Lung (tissue), 12 donors: Measurements from ENCODE around the gene SFXN3. TPM values are rescaled to one million over a fixed set of nuclear protein-coding genes. Genes with fewer than 3 reads are reported as not detected.

Experiments
- ATAC-seq: fragments of 200-7000 bp; cut with Tn5 transposase; one replicate; pipeline ENCODE4 v1.9.1; 2020; ENCODE audit warnings: moderate number of reproducible peaks; ENCODE audit not compliant: insufficient read depth, low FRiP score
- DNase-seq, 3 donors: peaks; one replicate each; pipeline ENCODE4 v3.0.0-alpha.2; 2013 to 2017
- H3K27ac ChIP-seq, 2 donors: one replicate each; pipeline ENCODE4 v1.5.1; 2013; ENCODE audit warnings: mild to moderate bottlenecking in 2 of 2, moderate library complexity in 2 of 2, control low read depth in 1 of 2, inconsistent platforms in 1 of 2, low read depth in 1 of 2, low read length in 1 of 2
- H3K27me3 ChIP-seq, 3 donors: one replicate each; pipeline ENCODE4 v1.5.1; 2013; ENCODE audit warnings: low read length in 2 of 3; ENCODE audit not compliant: control insufficient read depth in 3 of 3, insufficient read depth in 3 of 3
- H3K36me3 ChIP-seq, 4 donors: one replicate each; pipeline ENCODE4 v1.5.1; 2013; ENCODE audit warnings: low read length in 4 of 4, mild to moderate bottlenecking in 1 of 4, moderate library complexity in 1 of 4; ENCODE audit not compliant: control insufficient read depth in 4 of 4, insufficient read depth in 4 of 4
- H3K4me1 ChIP-seq, 5 donors: one replicate each; pipeline ENCODE4 v1.5.1; 2013; ENCODE audit warnings: low read length in 5 of 5, mild to moderate bottlenecking in 2 of 5, moderate library complexity in 1 of 5; ENCODE audit not compliant: control insufficient read depth in 5 of 5, insufficient read depth in 5 of 5
- H3K4me3 ChIP-seq: one replicate; pipeline ENCODE4 v1.5.1; 2013; ENCODE audit warnings: mild to moderate bottlenecking, control low read depth, moderate library complexity
- H3K9ac ChIP-seq, 2 donors: one replicate each; pipeline ENCODE4 v1.5.1; 2013; ENCODE audit warnings: low read length in 2 of 2, control low read depth in 1 of 2; ENCODE audit not compliant: insufficient read depth in 1 of 2
- H3K9me3 ChIP-seq, 4 donors: one replicate each; pipeline ENCODE4 v1.5.1; 2013; ENCODE audit warnings: low read length in 3 of 4, mild to moderate bottlenecking in 1 of 4, moderate library complexity in 1 of 4; ENCODE audit not compliant: control insufficient read depth in 4 of 4, insufficient read depth in 3 of 4
- WGBS, 2 donors: extraction: QIAGEN DNeasy Blood & Tissue Kit; methylation state at CpG; one replicate each; pipeline ENCODE4 v1.1.7; 2013; 5-methylcytosine and 5-hydroxymethylcytosine counted together
- polyA plus RNA-seq, 2 donors: library from polyadenylated mRNA; stranded (reverse); fragments of 200-250 nt; gene quantifications; one replicate each; pipeline ENCODE4 v1.2.1, GENCODE V29; 2013
- total RNA-seq, 2 donors: library from RNA; depleted of rRNA in 1 of 2; stranded (reverse); fragments of >200 nt in 1 of 2; gene quantifications; one replicate each; pipeline ENCODE4 v1.2.1, GENCODE V29; 2014 to 2021
- TF ChIP-seq, protein P1 (sequence below): IDR thresholded peaks from 2 replicates; pipeline ENCODE4 v1.5.1; 2012; ENCODE audit warnings: mild to moderate bottlenecking; ENCODE audit errors: control extremely low read depth, extremely low read depth
- donor health status: control.
- donor health status: control.
- donor health status: Bipolar disorder and iron deficiency.
- donor health status: healthy.
- donor health status: DM: yes; HTN: yes; CAD: no.

Gene SFXN3
- total and polyA plus RNA-seq, 4 donors, result 36.4 to 95.8 (median 39.6) TPM

- no peak overlapping the region for H3K27ac ChIP-seq
- TF ChIP-seq, protein P1, sequence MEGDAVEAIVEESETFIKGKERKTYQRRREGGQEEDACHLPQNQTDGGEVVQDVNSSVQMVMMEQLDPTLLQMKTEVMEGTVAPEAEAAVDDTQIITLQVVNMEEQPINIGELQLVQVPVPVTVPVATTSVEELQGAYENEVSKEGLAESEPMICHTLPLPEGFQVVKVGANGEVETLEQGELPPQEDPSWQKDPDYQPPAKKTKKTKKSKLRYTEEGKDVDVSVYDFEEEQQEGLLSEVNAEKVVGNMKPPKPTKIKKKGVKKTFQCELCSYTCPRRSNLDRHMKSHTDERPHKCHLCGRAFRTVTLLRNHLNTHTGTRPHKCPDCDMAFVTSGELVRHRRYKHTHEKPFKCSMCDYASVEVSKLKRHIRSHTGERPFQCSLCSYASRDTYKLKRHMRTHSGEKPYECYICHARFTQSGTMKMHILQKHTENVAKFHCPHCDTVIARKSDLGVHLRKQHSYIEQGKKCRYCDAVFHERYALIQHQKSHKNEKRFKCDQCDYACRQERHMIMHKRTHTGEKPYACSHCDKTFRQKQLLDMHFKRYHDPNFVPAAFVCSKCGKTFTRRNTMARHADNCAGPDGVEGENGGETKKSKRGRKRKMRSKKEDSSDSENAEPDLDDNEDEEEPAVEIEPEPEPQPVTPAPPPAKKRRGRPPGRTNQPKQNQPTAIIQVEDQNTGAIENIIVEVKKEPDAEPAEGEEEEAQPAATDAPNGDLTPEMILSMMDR, result peak; percentile 87
- peaks cover 0 to 10% (median 6%) of the 10 kb centered on the region in 3 donors for H3K27me3 ChIP-seq
- DNase-seq (peak; percentile 86 to 93 (median 91)), ATAC-seq (peak; percentile 64)
- no peak overlapping the region for H3K4me3 ChIP-seq
- H3K36me3 ChIP-seq, result peaks cover 4 to 29% (median 10%) of the 10 kb centered on the region in 4 donors
- WGBS, 2 donors, result 25 to 36% methylated on average over 5 to 6 of the region's 6 CpGs
- no peaks in the 10 kb centered on the region for H3K9me3 ChIP-seq
- H3K9ac ChIP-seq, result no peak overlapping the region
- peaks cover 0 to 20% (median 2%) of the 10 kb centered on the region in 5 donors for H3K4me1 ChIP-seq
Measured at GRCh38 chr10:101041252-101041761, 10.3 kb downstream of the SFXN3 start.

DNA sequence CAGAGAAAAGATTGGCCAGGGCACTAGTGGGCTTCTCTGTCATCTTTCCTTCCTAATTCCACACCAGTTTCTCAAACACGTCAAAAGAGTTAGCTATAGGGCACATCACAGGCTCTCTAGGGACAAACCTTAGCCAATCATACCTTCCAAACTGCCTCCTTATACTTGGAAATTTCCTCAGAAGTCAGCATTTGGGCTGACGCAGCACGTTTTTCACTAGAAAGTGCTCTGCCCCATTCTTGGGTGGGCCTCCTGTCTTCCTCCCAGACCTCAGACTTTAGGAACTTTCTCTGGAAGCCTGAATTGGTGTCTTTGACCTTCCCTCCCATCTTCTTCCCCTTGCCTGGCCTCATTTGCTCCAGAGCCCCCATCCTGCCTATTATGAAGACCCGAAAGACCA is 11.1 kb downstream of the SFXN3 start:
- DNase-seq, result peak in 1 of 3 donors; percentile 19
- no peak for ATAC-seq

DNA sequence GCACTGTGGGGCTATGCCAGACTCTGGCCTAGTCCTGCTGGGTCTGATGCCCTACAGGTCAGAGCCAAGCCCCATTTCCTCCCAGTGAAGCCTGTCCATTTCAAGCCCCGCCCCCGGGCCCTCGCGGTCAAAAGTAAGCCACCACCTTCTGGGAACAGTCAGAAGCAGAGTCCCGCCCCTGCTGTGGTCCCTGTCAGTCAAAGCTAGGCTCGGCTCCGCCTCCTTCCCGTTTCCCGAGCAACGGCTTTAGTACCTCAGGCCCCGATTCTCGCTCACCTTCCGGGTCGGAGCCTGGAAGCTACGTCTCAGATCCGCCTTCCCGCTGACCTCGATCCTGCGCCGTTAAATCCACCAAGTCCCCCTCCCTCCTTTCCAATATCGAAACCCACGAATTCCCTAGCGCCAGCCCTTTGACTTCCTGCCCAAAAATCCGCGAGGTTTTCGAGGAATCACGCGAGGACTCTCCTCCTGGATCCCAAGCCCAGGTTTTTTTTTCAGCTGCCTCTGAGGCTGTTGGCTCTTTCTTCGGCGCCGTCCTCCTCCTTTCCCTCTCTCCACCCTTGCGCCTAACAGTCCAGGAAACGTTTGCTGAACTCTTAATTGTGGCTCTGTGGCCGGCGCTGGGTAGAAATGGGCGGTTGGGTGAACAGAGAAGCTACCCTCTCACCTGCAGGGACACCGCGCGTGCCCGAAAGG is 11.8 kb downstream of the SFXN3 start:
- 5 to 6% methylated on average over 40 of the region's 40 CpGs for WGBS, 2 donors
- Histone ChIP-seq H3K4me1 (peaks cover 0 to 30% (median 2%) of the 10 kb centered on the region in 5 donors), H3K27me3 (peaks cover 0 to 25% (median 20%) of the 10 kb centered on the region in 3 donors), H3K27ac (peak overlapping the region; percentile 65 to 95), H3K9me3 (no peaks in the 10 kb centered on the region), H3K4me3 (peak overlapping the region; percentile 43), H3K36me3 (peaks cover 0 to 16% (median 4%) of the 10 kb centered on the region in 4 donors), H3K9ac (peak overlapping the region; percentile 68 to 92)
- DNase-seq (peak; percentile 93 to 98 (median 97)), ATAC-seq (peak; percentile 93)
- TF ChIP-seq, protein P1, result no peak

More for the DNA sequence above, 11.1 kb downstream of the SFXN3 start:
- Histone ChIP-seq H3K4me3 (no peak overlapping the region), H3K4me1 (peaks cover 0 to 24% (median 2%) of the 10 kb centered on the region in 5 donors), H3K9ac (peak overlapping the region; percentile 68 to 92), H3K27me3 (peaks cover 0 to 18% (median 13%) of the 10 kb centered on the region in 3 donors), H3K9me3 (no peaks in the 10 kb centered on the region), H3K27ac (peak overlapping the region; percentile 65 to 95), H3K36me3 (peaks cover 3 to 21% (median 6%) of the 10 kb centered on the region in 4 donors)
- TF ChIP-seq, protein P1, result no peak
- WGBS, 2 donors, result 77% methylated on average over 4 of the region's 4 CpGs
